SU-DHL-6 (cell line): Measurements from ENCODE around the gene MDM1.

Experiments
- H2AFZ ChIP-seq: fragments of 200-600 bp; sonication (generic); 2 replicates; pipeline ENCODE4 v1.6.1; 2014; ENCODE audit warnings: low read depth, mild to moderate bottlenecking, moderate library complexity, mixed read lengths, antibody characterized with exemption, low read length; ENCODE audit not compliant: severe bottlenecking
- H3F3A ChIP-seq: fragments of 200-600 bp; shearing (Covaris generic); 2 replicates; pipeline ENCODE4 v1.6.0; 2016; ENCODE audit warnings: antibody characterized with exemption, mild to moderate bottlenecking; ENCODE audit not compliant: insufficient read depth
- H3K27ac ChIP-seq: fragments of 200-600 bp; sonication (generic); 2 replicates; pipeline ENCODE4 v1.5.1; 2016; ENCODE audit warnings: low read depth, mild to moderate bottlenecking, low read length, moderate library complexity, mixed read lengths
- H3K27me3 ChIP-seq: fragments of 200-600 bp; sonication (generic), shearing (Covaris generic); 2 replicates; pipeline ENCODE4 v1.6.0; 2014; ENCODE audit warnings: mild to moderate bottlenecking, low read length
- H3K36me3 ChIP-seq: fragments of 200-600 bp; sonication (generic); 2 replicates; pipeline ENCODE4 v1.6.1; 2014; ENCODE audit warnings: mild to moderate bottlenecking, low read length, mixed read lengths
- H3K4me2 ChIP-seq: fragments of 300-600, 200-600 bp; shearing (Covaris generic), sonication (generic); 2 replicates; pipeline ENCODE4 v1.6.0; 2014; ENCODE audit warnings: low read length, low read depth, mild to moderate bottlenecking; ENCODE audit not compliant: poor library complexity, severe bottlenecking
- H3K4me3 ChIP-seq: fragments of 200-600 bp; sonication (generic); 2 replicates; pipeline ENCODE4 v1.5.1; 2014; ENCODE audit warnings: antibody characterized with exemption, low read length, mild to moderate bottlenecking, mixed read lengths; ENCODE audit not compliant: insufficient read depth, poor library complexity, severe bottlenecking
- H3K79me2 ChIP-seq: fragments of 200-600 bp; sonication (generic); 2 replicates; pipeline ENCODE4 v1.6.1; 2014; ENCODE audit warnings: mild to moderate bottlenecking, low read length, moderate library complexity; ENCODE audit not compliant: insufficient read depth
- H3K9ac ChIP-seq: fragments of 200-600 bp; sonication (generic); 2 replicates; pipeline ENCODE4 v1.7.0; 2014; ENCODE audit warnings: mild to moderate bottlenecking, low read length
- H3K9me2 ChIP-seq: fragments of 200-600 bp; sonication (generic); replicated peaks from 2 replicates; pipeline ENCODE4 v1.6.1; 2014; ENCODE audit warnings: low read length; ENCODE audit not compliant: insufficient read depth
- H3K9me3 ChIP-seq: fragments of 200-600 bp; sonication (generic); 2 replicates; pipeline ENCODE4 v1.6.1; 2014; ENCODE audit warnings: low read length, mixed read lengths; ENCODE audit not compliant: insufficient read depth
- H4K20me1 ChIP-seq: fragments of 200-600 bp; sonication (generic); 2 replicates; pipeline ENCODE4 v1.6.1; 2014; ENCODE audit warnings: low read depth, mild to moderate bottlenecking, antibody characterized with exemption, low read length, moderate library complexity, mixed read lengths
- CTCF ChIP-seq: fragments of 200-600 bp; sonication (generic); IDR thresholded peaks from one replicate; pipeline ENCODE4 v1.5.1; 2017; ENCODE audit warnings: antibody characterized with exemption, mild to moderate bottlenecking, low read length, moderate library complexity; ENCODE audit not compliant: insufficient read depth, poor library complexity, severe bottlenecking
- EZH2phosphoT487 ChIP-seq: fragments of 200-600 bp; sonication (generic), shearing (Covaris generic); conservative IDR thresholded peaks from 2 replicates; pipeline ENCODE4 v1.6.1; 2018; ENCODE audit warnings: mild to moderate bottlenecking, antibody characterized with exemption, low read length, moderate library complexity, mixed read lengths

Gene MDM1

GRCh38 chr12:68356060-68356695 lies 24.0 kb upstream of the MDM1 start:
- Histone ChIP-seq H3K36me3 (no peaks in the 10 kb centered on the region), H3K9ac (no peak overlapping the region), H3K79me2 (no peaks in the 10 kb centered on the region), H3K9me3 (no peaks in the 10 kb centered on the region), H3K4me2 (no peak overlapping the region), H2AFZ (no peak overlapping the region), H3K27me3 (no peaks in the 10 kb centered on the region), H3F3A (no peaks in the 10 kb centered on the region), H3K27ac (no peak overlapping the region), H3K9me2 (no peaks in the 10 kb centered on the region), H4K20me1 (no peaks in the 10 kb centered on the region), H3K4me3 (no peak overlapping the region)
- no peak for TF ChIP-seq EZH2phosphoT487
- TF ChIP-seq CTCF: no peak

- Histone ChIP-seq H4K20me1 (no peaks in the 10 kb centered on the region), H3K9me2 (no peaks in the 10 kb centered on the region), H3K4me2 (no peak overlapping the region), H3F3A (no peaks in the 10 kb centered on the region), H3K27me3 (no peaks in the 10 kb centered on the region), H2AFZ (no peak overlapping the region), H3K9me3 (no peaks in the 10 kb centered on the region), H3K4me3 (no peak overlapping the region), H3K27ac (no peak overlapping the region), H3K79me2 (no peaks in the 10 kb centered on the region), H3K9ac (no peak overlapping the region), H3K36me3 (no peaks in the 10 kb centered on the region)
- TF ChIP-seq CTCF: no peak
These were observed 22.9 kb upstream of the MDM1 start for GRCh38 chr12:68354977-68355541.

- no peak overlapping the region for H3K4me3 ChIP-seq
- H3K27ac ChIP-seq: no peak overlapping the region
- H3K27me3 ChIP-seq: no peaks in the 10 kb centered on the region
- no peaks in the 10 kb centered on the region for H4K20me1 ChIP-seq
- no peak for TF ChIP-seq EZH2phosphoT487
- no peak for TF ChIP-seq CTCF
- no peaks in the 10 kb centered on the region for H3K9me2 ChIP-seq
- no peaks in the 10 kb centered on the region for H3K9me3 ChIP-seq
- no peak overlapping the region for H3K4me2 ChIP-seq
- no peak overlapping the region for H2AFZ ChIP-seq
- H3K9ac ChIP-seq: no peak overlapping the region
- no peaks in the 10 kb centered on the region for H3K79me2 ChIP-seq
- no peaks in the 10 kb centered on the region for H3F3A ChIP-seq
- no peaks in the 10 kb centered on the region for H3K36me3 ChIP-seq
These were observed 19.9 kb upstream of the MDM1 start for GRCh38 chr12:68352067-68352466.
